Skin of body (tissue), 2 donors: ENCODE results near the gene CCNL2. TPM values are rescaled to one million over a fixed set of nuclear protein-coding genes. Genes with fewer than 3 reads are reported as not detected.

Experiments used
- DNase-seq: peaks from one replicate; lab custom pipeline; 2025; lab: John Stamatoyannopoulos, UW
- total RNA-seq: library from RNA; depleted of rRNA; stranded (reverse); fragments of >200 nt; gene quantifications from one replicate; pipeline ENCODE4 v1.2.3, GENCODE V29; 2014

The CCNL2 gene
- total RNA-seq, 1 donor from 2014 or later = 178 TPM

DNA sequence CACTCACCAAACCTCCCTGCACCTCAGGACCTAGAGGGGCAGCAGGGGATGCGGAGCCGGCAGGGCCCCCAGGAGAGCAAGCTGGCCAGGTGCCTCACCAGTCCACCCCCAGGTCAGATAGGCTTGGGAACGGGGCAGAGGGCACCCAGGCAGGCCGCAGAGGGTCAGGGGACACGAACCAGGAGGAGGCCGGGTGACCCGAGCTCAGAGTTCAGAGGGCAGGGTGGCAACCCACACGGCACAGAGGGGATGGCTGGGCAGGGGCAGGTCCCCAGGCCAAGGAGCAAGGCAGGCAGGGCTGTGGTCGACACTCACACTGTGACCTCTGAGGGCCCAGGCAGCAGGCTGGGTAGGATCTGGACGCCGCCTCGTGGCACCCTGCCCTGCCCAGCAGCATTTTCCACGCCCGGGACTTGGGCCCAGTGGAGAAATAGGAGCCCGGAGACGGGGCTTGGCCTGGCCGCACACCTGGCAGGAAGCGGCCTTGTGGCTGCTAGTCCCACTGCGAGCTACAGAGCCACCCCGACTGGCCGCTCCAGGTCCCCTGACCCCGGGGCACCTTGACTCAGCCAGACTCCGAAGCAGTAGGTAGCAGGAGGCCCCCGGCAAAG, 55.2 kb downstream of the CCNL2 start:
- DNase-seq = no peak

- DNase-seq = no peak
Observed at GRCh38 chr1:1342584-1343115, 56.5 kb downstream of the CCNL2 start.

GRCh38 chr1:1342061-1342562, 57.0 kb downstream of the CCNL2 start:
- DNase-seq = no peak

DNA sequence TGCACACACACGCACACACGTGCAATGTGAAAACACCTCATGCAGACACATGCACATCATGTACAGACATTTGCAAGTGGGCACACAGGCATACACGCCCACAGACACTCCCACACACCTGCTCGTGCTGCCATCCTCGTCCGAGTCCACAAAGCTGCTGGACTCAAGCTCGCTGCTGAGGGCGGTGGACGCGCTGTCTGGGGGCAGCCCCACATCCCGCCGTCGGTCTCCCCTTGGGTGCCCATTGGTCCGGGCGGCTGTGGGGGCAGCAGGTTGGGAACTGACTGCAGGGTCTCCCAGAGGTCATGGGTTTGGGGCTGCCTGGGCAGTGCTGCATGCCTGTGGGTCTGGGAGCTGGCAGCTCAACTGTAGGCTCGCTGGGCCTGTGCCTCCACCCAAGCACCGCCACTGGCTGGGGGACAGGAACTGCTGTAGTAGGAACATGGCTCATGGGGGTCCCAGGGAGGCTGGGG, 57.5 kb downstream of the CCNL2 start:
- DNase-seq = no peak

- no peak for DNase-seq
Observed at GRCh38 chr1:1340791-1341548, 58.2 kb downstream of the CCNL2 start.

DNA sequence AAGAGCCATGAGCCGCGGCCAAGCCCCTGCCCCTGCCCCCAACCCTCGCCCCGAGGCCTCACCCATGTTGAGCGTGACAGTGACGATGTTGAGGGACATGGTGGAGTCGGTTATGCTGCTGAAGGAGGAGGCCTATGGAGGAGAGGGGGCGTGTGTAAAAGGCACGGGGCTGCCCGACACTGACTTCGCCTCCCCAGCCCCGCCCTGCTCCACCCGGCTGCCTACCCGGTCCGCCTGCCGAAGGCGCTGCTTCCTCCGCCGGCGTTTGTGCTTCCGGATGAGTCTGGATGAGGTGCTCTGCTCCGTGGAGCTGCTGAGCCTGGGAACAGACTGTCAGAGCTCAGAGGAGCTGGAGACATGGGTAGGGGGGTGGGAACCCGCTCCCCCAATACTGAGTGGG, 59.0 kb downstream of the CCNL2 start:
- DNase-seq = no peak

GRCh38 chr1:1338278-1338677, 60.9 kb downstream of the CCNL2 start:
- no peak for DNase-seq

- DNase-seq = no peak
Observed at GRCh38 chr1:1337793-1338147, 61.4 kb downstream of the CCNL2 start.

DNA sequence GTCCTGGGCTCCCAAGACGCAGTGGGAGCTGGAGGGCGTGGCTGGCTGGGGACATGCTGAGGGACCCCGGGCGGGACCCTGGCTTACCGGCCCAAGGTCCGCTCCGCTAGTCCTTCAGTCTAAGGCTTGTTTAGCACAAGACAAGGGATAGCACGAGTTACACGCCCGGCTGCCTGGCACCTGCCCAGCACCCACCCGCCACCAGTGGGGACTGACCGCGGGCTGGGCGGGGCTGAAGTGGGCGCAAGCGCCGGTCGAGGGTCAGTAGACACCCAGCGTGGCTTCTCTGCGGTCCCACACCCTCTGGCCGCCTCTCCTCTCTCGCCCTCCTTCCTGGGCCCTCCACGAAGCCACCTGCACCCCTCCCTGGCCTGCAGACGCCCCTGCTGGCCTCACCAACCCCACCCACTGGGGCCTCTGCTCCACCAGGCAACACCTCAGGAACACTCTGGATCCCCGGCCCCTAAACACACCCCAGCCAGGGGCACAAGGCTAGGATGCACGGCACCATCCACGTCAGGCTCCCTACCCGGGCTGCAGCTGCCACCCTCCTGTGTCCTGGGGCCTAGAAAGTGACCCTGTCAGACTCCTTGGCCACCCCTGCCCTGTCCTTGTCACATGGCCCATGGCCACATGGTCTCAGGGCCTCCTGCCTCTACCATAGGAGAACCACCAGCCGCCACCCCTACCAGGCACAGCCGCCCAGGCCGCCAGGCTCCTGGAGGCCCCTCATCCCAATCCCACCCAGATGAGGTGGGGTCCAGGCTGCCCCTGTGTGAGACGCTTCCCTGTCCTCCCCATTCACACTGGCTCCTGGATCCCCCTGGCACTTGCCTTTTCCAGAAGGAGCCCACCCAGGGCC, 62.0 kb downstream of the CCNL2 start:
- no peak for DNase-seq

DNA sequence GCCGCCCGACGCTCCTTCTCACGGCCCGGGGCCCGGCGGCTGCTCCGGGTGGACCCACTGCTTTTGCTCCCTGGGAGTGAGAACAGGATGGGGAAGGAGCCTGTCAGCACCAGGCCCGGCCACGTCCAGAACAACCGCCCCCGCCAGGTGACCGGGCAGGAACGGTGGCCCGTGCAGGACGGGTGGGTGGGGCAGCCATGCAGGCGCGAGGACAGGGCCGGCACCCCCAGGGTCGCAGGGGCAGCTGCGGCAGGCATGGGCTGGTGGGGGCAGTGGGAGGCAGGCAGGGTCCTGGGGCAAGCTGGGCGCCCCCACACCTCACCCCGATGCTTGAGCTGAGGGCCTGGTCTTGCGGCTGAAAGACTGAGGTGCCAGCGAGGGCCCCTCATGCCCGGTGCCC, 62.7 kb downstream of the CCNL2 start:
- no peak for DNase-seq

GRCh38 chr1:1335792-1336248, 63.3 kb downstream of the CCNL2 start:
- DNase-seq = no peak

Other genes with a start within 250 kb of the CCNL2 start
- gene TTLL10, start 225.5 kb downstream of the CCNL2 start, total RNA-seq = 0.39 TPM
- 1.9 TPM for gene TNFRSF18, start 192.7 kb downstream of the CCNL2 start, total RNA-seq
- 0.39 TPM for gene TNFRSF4, start 185.2 kb downstream of the CCNL2 start, total RNA-seq
- 40.8 TPM for gene SDF4, start 167.3 kb downstream of the CCNL2 start, total RNA-seq
- gene B3GALT6, start 167.1 kb downstream of the CCNL2 start, total RNA-seq = 7.0 TPM
- gene C1QTNF12, start 152.6 kb downstream of the CCNL2 start, total RNA-seq = 2.5 TPM
- gene UBE2J2, start 125.5 kb downstream of the CCNL2 start, total RNA-seq = 33.8 TPM
- 1.4 TPM for gene SCNN1D, start 118.9 kb downstream of the CCNL2 start, total RNA-seq
- gene ACAP3, start 91.4 kb downstream of the CCNL2 start, total RNA-seq = 34.6 TPM
- 5.7 TPM for gene PUSL1, start 90.7 kb downstream of the CCNL2 start, total RNA-seq
- 48.7 TPM for gene INTS11, start 74.7 kb downstream of the CCNL2 start, total RNA-seq
- gene CPTP, start 74.5 kb downstream of the CCNL2 start, total RNA-seq = 8.7 TPM
- 0.39 TPM for gene TAS1R3, start 68.1 kb downstream of the CCNL2 start, total RNA-seq
- gene DVL1, start 49.9 kb downstream of the CCNL2 start, total RNA-seq = 33.0 TPM
- 59.7 TPM for gene MXRA8, start 40.8 kb downstream of the CCNL2 start, total RNA-seq
- 35.0 TPM for gene AURKAIP1, start 24.1 kb downstream of the CCNL2 start, total RNA-seq
- gene MRPL20, start 8.0 kb upstream of the CCNL2 start, total RNA-seq = 66.5 TPM
- gene ANKRD65, start 21.9 kb upstream of the CCNL2 start, total RNA-seq = 2.9 TPM
- 8.6 TPM for gene VWA1, start 36.4 kb upstream of the CCNL2 start, total RNA-seq
- 0.39 TPM for gene ATAD3C, start 50.4 kb upstream of the CCNL2 start, total RNA-seq
- gene ATAD3B, start 72.4 kb upstream of the CCNL2 start, total RNA-seq = 16.7 TPM
- gene ATAD3A, start 112.8 kb upstream of the CCNL2 start, total RNA-seq = 11.9 TPM
- gene TMEM240, start 141.3 kb upstream of the CCNL2 start, total RNA-seq = 2.1 TPM
- gene SSU72, start 175.5 kb upstream of the CCNL2 start, total RNA-seq = 33.9 TPM
- 0.99 TPM for gene FNDC10, start 200.8 kb upstream of the CCNL2 start, total RNA-seq
- gene MIB2, start 216.2 kb upstream of the CCNL2 start, total RNA-seq = 28.8 TPM
- gene MMP23B, start 232.8 kb upstream of the CCNL2 start, total RNA-seq = 30.7 TPM